NCI-H2227 (cell line): Measurements from ENCODE around the gene STAB2.
A peak's percentile ranks its signal among the peaks of the same experiment; 100 is the strongest.

Experiments
- DNase-seq: peaks from one replicate; lab custom pipeline; 2025; ENCODE audit not compliant: unreplicated experiment; lab: John Stamatoyannopoulos, UW

Gene STAB2

DNA sequence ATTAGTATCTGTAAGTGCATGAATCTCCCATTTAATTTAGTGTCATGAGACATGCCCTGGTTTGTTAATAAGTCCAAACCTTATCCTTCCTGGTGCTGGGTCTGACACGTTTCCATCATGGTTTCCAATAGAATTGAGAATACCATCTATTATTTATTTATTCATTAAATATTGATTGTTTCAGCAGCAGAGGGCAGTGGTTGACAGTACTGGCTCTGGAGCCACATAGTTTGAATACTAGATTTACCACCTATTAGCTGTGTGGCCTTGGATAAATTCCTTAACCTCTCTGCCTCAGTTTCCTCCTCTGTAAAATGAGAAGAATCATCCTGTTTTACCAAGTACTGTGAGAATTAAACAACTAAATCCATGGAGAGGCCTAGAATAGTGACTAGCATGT lies 941 bp upstream of the STAB2 start:
- no peak for DNase-seq

DNA sequence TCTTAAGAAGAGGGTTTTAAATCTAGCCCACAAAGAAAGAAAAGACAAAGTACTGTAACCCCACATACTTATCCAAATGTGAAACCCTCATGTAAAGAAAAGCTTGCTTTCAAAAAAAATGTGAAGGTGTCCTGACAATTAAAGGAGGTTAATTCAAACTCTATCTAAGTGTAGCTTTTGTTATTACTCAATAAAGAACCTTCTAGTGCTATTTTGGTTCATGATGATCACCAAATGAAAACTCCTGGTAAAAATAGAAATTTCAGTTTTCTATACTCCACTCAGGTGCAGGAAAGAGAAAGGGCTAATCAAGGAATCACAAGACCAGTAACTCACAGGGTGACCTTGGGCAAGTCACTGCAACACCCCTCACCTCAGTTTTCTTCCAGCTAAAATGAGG lies 1.6 kb downstream of the STAB2 start:
- no peak for DNase-seq

- DNase-seq, result no peak
These were observed 2.4 kb downstream of the STAB2 start for GRCh38 chr12:103589517-103589916.

DNA sequence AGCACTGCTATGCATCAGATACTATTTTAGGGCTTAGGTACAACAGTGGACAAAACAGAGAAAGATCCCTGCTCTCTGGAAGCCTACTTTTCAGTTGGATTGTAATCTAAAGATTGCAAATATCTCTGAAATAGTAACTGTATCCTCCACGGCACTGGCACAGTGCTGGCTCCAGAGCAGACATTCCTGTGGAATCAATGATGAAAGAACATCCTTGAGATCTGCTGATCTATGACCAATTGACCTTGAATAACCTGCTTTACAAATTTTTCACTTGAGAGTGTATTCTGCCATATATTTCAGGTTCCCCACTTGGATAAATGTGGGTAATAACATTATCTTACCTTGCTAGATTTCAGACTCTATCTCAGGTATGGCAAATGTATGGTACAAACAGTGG lies 3.2 kb downstream of the STAB2 start:
- no peak for DNase-seq

GRCh38 chr12:103596981-103597380 lies 9.9 kb downstream of the STAB2 start:
- DNase-seq, result no peak

GRCh38 chr12:103599274-103599673 lies 12.2 kb downstream of the STAB2 start:
- DNase-seq, result no peak

GRCh38 chr12:103600967-103601728 lies 14.1 kb downstream of the STAB2 start:
- no peak for DNase-seq

DNA sequence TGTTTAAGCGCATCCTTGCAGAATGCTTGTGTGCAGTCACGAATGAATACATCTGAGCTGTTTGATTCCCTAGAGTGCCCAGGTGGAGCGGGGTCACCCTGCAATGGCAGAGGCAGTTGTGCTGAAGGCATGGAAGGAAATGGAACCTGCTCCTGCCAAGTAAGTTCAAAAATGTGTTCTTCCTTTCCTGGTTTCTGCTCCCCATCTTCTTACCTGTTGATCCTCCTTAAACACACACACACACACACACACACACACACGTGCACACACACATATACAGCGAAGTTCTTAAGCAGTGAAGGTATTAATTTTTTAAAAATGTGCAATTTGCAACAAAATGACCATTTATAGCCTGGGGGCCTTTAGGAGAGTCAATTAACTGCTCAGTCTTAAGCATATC lies 33.3 kb downstream of the STAB2 start:
- DNase-seq, result no peak

GRCh38 chr12:103623716-103624115 lies 36.6 kb downstream of the STAB2 start:
- no peak for DNase-seq

DNA sequence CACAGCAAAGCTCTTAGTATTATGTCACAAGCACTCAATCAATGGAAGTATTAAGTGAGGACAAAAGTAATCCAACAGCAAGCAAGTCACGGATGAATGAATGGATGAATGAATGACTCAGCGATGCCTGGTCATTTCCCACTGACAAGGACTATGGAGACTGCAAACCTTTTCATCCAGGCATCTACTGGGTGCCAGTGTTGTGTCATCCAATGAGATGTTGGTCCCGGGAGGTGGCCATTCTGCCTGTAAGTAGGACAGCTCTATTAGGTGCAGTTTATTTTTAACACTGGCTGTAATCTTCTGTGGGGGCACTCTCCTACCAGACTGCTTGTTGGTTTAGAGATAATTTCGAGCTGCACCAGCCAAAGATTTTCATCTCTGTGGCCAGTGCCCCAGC lies 39.4 kb downstream of the STAB2 start:
- peak; percentile 57 for DNase-seq

- DNase-seq, result no peak
These were observed 40.2 kb downstream of the STAB2 start for GRCh38 chr12:103627189-103627855.

DNA sequence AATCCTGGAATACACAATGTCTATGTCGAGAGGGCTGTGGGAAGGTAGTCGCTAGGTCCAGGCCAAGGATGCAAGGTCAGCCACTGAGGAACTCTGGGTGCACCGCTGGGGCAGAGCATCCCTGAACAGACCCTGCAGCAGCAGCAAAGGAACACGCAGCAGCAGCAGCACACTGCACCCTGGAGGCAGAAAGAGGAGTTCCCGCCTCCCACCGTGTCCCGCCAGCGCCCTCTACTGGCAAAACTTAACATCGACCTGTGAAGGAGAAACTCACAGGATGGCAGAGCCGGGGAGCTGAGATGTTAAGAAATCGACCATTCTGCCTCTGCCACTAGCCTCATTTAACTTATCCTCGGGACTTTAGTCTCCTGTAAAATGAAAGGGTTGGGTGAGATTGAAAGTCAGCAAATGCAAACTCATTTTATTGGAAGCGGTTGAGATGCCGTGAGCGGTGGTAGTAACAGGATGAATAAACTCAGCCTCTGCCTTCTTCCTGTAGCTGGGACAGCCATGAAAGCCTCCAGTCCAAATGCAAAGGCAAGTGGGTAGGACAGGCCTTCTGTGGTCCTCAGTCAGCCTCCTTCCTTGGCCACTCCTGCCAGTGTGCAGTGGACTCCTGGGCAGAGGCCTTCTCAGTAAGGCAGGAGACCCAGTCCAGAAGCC lies 45.6 kb downstream of the STAB2 start:
- DNase-seq, result peak; percentile 28

DNA sequence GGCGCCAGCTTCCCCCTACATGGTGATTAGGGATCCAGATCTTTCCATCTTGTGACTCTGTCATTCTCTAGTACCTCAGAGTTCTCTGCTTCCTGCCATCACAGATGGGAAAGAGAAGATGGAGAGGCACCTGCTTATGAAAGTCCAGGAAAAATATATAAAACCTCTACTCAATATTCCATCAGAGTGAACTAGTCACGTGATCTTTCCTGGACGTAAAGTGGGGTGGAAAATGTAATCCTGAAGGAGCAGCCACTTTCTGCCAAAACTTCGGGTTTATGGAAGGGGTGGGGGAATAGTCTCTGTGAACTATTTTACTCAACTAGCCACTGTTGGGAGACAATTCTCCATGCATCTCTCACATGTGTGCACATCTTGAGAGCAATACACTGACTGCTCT lies 47.7 kb downstream of the STAB2 start:
- no peak for DNase-seq

DNA sequence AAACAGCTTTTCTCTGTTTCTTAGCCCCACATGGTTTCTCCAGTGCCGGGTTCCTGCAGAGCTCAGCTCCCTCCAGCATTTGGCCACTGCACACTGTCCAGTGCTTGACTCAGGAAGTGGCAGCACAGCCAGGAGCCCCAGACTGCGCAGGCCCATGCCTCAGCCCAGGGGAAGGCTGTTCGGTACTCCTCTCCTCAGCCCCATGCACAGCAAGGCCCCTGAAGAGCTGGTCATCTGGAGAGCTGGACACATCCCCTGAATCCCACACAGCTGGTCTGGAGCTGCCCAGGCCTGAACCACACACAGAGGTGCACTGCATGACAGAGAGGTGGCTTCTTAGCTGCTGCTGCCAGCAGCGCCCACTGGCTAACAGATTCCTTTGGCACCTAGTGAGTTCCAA lies 48.3 kb downstream of the STAB2 start:
- DNase-seq, result no peak

DNA sequence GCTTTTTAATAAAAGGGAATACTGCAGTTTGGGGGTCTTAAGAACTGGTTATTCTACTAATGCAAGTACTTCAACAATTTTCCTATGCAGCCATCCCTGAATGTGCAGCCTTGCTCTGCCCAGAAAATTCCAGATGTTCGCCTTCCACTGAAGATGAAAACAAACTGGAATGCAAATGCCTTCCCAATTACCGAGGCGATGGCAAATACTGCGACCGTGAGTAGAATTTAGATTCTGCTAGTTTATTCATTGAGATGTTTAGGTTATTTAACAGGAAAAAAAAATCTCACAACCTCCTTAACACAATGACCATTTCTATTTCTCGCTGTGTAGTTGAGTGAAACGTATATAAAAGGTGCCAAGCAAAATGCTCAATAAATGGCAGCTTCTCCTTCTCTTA lies 49.9 kb downstream of the STAB2 start:
- no peak for DNase-seq

DNA sequence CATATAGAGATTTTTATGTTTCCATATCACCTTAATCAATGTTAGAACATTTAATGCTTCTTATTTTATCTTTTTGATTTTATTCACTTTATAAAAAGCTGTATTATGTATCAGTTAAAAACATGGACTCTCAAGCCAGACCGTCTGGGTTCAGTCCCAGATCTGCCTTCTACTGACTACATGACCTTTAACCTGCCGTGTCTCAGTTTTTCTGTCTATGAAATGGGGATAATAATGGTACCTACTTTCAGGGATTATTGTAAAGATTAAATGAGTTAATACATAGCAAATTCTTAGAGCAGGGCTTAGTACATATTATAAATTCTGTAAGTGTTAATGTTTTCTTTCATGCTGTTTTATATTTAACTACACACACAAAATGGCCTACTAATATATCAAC lies 50.4 kb downstream of the STAB2 start:
- no peak for DNase-seq

DNA sequence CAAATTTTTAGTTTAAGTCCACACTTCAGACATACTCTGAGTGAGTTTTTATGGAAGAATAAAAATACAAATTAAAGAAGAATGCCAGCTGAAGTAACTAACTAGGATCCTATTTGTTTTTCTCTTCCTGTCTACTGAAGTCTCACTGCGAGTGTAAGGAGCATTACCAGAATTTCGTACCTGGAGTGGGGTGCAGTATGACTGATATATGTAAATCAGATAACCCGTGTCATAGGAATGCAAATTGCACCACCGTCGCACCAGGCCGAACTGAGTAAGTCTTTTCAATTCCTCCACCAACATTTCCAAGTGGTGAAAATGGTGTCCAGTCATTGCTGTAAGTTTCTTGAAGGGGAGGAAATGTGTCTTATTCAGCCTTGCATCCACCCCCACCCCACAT lies 52.9 kb downstream of the STAB2 start:
- no peak for DNase-seq

- DNase-seq, result no peak
These were observed 53.3 kb downstream of the STAB2 start for GRCh38 chr12:103640410-103640809.

GRCh38 chr12:103640831-103641230 lies 53.8 kb downstream of the STAB2 start:
- no peak for DNase-seq

- no peak for DNase-seq
These were observed 55.3 kb downstream of the STAB2 start for GRCh38 chr12:103642240-103642864.

DNA sequence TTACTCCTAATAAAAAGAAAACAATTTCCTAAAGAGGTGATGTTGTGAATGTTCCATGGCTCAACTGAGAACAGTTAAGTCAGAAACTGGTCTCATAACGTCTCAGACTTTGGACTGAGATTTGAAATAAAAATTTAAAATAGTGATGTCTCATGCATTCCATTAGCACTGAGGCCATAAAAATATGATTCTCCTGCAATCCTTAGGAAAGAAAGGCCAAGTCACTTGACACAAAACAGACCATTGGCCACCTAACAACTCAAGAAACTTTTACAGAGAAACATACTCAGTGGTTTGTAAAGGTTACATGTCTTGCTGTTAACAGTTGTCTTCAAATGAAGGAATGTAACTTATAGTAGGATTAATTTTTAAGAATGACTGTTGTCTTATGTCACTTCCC lies 58.1 kb downstream of the STAB2 start:
- DNase-seq, result no peak

GRCh38 chr12:103647267-103647666 lies 60.2 kb downstream of the STAB2 start:
- DNase-seq, result no peak
